ENCODE results near the gene CLTB.

The CLTB gene

DNA sequence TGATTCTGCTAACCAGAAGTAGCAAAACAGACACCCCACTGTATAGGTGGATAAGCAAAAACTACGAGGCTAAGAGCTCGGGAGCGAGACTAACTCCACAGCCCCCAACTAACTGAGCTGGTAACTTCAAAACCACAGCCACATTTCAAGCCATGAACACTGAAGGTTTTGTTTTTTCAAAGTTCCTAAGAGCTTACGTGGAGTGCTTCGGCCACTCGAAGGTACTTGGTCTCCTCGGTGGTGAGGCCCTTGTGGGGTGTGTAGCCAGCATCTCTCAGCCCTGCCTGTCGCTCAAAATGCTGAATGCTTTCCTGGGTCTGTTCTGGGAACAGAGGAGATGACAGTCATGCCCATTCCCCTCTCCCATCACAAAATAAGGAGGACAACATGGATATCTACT is 65.9 kb downstream of the CLTB start:
- no peak for FAIRE-seq

DNA sequence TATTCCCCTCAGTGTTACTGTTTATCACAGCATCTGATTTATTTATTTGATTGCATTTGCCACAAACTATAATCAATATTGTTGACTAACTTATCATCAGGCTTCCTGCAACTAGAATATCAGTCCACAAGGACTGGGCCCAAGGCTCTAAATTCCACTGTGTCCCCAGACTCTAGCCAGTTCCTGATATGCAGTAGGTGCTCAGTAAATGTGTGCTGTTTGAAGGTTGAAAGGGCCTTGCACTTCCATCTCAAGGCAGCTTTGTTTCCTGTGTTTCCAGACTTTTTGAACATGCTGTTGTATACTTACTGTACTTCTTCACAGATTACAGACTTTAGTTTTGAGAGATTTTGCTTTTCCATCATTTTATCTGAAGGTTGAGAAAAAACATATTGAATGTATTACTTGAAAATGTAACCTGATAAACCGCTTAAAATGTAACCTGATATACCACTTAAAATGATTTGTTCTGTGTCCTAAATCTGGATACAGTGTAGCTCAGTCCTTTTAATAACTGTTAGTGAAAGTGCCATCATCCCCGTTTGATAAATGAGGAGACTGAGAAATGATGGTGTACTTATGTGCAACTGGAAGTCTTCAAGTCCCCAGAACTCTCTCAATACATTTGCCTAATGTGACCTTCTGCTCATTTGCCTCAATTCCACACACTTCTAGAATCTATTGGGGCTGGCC is 73.4 kb downstream of the CLTB start:
- no peak for FAIRE-seq

Measured in colon (tissue), 2 donors.